GM18520 (cell line): Measurements from ENCODE around the gene TMEM271.
"Not testable (repeated sequence)": the region's sequence is repeated elsewhere in the genome, so short reads cannot be mapped to it uniquely, and the experiment has no call there.

Experiments used
- ATAC-seq: cut with Tn5 transposase; IDR thresholded peaks from one replicate; pipeline ENCODE4 v1.9.1; 2021; ENCODE audit not compliant: unreplicated experiment

TMEM271 gene

GRCh38 chr4:610411-611261, 34.5 kb upstream of the TMEM271 start:
- no peak for ATAC-seq

- no peak for ATAC-seq
Measured at GRCh38 chr4:609400-610050, 33.4 kb upstream of the TMEM271 start.

- no peak for ATAC-seq
Measured at GRCh38 chr4:608236-608635, 32.1 kb upstream of the TMEM271 start.

GRCh38 chr4:605702-606425, 29.8 kb upstream of the TMEM271 start:
- ATAC-seq: no peak

- no peak for ATAC-seq
Measured at GRCh38 chr4:604131-604530, 28.0 kb upstream of the TMEM271 start.

- no peak for ATAC-seq
Measured at GRCh38 chr4:602559-602942, 26.5 kb upstream of the TMEM271 start.

GRCh38 chr4:601612-602558, 25.8 kb upstream of the TMEM271 start:
- no peak for ATAC-seq

GRCh38 chr4:600850-601515, 24.9 kb upstream of the TMEM271 start:
- no peak for ATAC-seq

GRCh38 chr4:600166-600565, 24.1 kb upstream of the TMEM271 start:
- ATAC-seq: no peak

- ATAC-seq: no peak
Measured at GRCh38 chr4:598925-599324, 22.8 kb upstream of the TMEM271 start.

GRCh38 chr4:592825-593520, 16.9 kb upstream of the TMEM271 start:
- ATAC-seq: no peak

GRCh38 chr4:592178-592577, 16.1 kb upstream of the TMEM271 start:
- ATAC-seq: not testable (repeated sequence)

GRCh38 chr4:590313-590841, 14.3 kb upstream of the TMEM271 start:
- no peak for ATAC-seq

GRCh38 chr4:589219-589963, 13.3 kb upstream of the TMEM271 start:
- ATAC-seq: no peak

- ATAC-seq: no peak
Measured at GRCh38 chr4:588351-588849, 12.3 kb upstream of the TMEM271 start.

- ATAC-seq: no peak
Measured at GRCh38 chr4:587671-588350, 11.7 kb upstream of the TMEM271 start.

GRCh38 chr4:583820-584219, 7.7 kb upstream of the TMEM271 start:
- ATAC-seq: no peak
